GM19467 (cell line): ENCODE results near the gene MS4A10.
A peak's percentile ranks its signal among the peaks of the same experiment; 100 is the strongest.
"Not testable (repeated sequence)": the region's sequence is repeated elsewhere in the genome, so short reads cannot be mapped to it uniquely, and the experiment has no call there.

ENCODE experiments used
- ATAC-seq: cut with Tn5 transposase; IDR thresholded peaks from one replicate; pipeline ENCODE4 v1.9.1; 2021; ENCODE audit warnings: mild to moderate bottlenecking, moderate library complexity; ENCODE audit not compliant: unreplicated experiment

The MS4A10 gene

DNA sequence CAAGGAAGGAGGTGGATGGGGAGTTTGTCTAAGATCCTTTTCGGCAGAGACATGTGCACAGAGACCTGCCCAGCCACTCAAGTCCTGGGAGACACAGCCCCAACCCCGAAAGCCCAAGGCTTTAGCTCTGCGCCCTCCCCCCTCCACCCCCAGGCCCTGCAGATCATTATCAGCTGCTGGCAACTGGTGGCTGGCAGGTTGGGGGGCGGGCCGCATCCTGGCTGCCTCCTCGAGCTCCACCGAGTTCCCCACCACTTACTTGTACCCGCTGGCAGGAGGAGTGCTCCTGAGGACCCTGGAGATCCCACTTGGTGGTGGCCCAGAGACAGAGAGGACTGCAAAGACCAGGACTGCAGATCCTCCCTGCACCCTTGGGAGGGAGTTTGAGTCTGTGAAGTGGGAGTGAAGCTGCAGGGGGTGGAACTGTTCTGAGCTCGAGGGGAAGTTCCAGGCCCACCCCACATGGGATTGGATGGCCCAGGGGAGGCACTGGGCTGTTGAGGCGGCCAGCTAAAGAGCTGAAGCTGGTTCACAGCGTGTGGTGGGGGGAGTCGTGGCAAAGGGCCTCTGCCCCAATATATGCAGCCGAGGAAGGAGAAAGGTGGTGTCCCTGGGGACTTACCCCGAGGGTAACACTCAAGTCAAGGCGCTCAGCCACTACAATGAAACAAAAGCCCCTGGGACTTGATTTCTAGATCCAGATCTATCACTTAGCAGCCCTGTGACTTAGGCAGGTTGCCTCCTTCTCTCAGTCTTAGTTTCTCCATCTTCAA lies 36.9 kb downstream of the MS4A10 start:
- ATAC-seq = no peak

DNA sequence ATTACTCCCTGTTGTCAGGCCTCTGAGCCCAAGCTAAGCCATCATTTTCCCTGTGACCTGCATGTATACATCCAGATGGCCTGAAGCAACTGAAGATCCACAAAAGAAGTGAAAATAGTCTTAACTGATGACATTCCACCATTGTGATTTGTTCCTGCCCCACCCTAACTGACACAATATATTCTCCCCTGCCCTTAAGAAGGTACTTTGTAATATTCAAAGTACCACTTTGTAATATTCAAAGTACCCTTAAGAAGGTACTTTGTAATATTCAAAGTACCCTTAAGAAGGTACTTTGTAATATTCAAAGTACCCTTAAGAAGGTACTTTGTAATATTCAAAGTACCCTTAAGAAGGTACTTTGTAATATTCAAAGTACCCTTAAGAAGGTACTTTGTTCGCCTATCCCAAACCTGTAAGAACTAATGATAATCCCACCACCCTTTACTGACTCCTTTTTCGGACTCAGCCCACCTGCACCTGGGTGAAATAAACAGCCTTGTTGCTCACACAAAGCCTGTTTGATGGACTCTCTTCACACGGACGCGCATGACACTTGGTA lies 38.7 kb downstream of the MS4A10 start:
- not testable (repeated sequence) for ATAC-seq

DNA sequence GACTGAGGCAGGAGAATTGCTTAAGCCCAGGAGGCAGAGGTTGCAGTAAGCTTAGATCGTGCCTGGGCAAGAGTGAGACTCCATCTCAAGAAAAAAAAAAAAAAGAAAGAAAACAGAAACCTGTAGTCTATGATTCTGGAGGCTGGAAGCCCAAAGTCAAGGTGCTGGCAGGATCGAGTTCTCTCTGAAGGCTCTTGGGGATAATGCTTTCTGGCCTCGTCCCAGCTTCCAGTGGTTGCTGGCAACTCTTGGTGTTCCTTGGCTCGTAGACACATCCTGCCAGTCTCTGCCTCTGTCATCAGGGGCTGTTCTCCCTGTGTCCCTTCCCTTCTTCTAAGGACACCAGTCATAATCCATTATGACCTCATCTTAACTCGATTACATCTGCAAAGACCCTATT lies 40.0 kb downstream of the MS4A10 start:
- no peak for ATAC-seq

DNA sequence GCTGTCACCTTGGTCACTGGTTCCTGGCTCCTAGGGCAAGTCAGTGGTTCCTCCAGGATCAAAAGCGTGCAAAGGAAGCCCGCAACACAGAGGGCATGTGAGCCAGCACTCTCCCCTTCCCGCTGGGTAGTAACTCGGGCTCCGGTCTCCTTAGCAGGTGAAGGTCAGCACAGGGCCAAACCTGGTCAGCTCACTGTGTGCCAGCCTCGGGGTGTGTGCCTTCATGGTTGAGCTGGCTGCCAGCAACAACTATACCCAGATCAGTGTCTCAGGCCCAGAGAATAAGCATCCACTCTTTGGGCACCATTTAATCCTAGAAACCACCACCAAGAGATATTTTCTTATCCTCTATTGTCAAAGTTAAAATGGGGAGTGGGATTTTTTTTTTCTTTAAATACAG lies 40.7 kb downstream of the MS4A10 start:
- no peak for ATAC-seq

DNA sequence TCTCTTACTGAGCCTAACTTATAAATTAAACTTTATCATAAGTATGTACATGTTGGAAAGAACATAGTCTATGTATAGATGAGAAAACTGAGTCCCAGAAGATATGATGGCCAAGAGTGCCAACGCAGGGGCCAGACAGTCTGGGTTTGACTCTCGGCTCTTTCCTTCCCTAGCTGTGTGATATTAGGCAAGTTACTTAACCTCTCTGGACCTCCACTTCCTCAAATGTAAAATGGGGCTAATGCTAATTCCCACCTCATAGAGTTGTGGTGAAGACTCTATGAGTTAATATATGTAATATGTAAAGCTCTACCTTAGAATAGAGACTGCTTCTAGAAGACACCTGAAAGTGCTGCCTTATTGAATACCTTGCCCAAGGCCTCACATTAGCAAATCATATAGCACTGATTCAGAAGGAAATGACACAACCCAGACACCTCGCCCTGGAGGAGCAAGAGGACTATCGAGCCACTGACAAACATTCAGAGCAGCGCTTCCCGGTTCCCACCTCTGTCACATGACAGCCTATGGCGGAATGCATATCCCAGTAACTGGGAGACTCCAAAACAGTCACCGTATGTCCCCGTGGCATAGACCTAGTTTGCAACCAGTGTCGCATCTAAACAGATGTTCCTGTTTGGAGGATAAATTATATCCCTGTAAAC lies 45.5 kb downstream of the MS4A10 start:
- no peak for ATAC-seq

DNA sequence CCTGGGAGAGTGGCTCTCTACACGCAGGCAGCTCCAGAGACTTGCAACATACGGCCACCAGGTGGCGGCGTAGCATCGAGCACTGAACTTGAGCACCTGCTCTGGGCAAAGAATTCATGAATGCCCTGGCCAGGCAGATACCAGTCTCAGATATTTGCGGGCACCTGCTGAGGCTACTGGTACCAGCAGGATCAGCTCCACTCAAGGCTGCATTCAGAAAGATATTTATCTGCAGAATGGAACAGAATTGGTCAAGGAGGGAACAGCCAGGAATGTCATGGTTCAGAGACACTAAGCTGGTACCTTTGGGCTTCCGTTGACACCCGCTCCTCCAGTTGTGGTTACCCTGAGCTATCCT lies 46.0 kb downstream of the MS4A10 start:
- ATAC-seq = peak; percentile 69

DNA sequence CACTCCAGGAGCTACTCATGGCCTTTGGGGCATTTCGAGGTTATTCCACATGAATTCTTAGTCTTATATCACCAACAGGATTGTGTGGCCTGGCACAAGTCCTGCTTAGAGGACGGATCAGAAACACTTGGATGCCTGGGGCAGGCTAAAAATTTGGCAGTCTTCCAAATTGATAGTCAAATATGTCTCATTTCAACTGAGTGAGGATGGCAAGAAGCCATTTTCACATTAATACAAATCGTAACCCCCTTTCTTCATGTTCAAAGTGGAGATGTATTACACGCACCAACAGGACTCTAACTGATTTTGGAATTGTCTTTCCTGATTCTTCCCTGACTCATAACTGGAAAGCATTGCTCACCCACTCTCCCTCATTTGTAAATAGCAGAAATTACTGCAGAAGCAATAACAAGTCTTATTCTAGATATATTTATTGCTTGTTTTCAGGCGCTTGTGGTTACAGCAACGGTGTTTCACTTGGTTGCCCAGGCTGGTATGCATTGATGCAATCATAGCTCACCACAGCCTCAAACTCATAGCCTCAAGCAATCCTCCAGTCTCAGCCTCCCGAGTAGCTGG lies 46.5 kb downstream of the MS4A10 start:
- ATAC-seq = no peak

DNA sequence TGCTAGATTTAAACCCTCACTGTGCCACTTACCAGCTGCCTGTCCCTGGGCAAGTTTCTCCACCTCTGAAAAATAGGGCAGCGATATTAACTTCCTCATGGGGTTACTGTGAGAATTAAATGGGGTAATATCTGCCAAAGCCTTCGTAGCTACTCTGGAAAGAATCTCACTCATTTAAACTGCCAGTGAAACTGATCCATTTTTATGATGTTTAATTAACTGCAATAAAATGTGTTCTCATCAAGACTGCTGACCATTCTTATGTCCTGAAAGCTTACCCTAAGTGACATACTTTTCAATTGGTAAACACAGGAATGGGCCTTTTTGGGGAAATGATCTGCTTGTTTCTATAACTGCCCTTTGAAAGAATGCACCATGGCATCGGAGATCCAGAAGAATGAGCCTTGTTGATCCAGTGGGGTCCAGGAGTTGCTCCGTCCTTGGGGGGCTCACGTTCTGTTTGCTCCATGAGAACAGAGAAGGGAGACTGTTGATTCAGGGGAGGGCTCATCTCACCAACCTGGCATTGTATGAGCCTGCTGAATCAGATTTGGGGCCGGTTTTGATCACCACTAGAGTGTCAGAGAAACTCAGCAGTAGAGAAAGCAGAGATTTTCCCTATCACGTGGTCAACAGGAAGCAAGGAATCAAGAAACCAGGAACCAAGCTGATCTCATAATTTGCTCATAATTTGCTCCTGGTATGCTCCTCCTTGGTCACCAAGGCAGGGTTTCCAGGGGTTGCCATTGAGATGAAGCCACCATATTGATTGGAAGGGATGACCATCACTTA lies 49.8 kb downstream of the MS4A10 start:
- no peak for ATAC-seq

DNA sequence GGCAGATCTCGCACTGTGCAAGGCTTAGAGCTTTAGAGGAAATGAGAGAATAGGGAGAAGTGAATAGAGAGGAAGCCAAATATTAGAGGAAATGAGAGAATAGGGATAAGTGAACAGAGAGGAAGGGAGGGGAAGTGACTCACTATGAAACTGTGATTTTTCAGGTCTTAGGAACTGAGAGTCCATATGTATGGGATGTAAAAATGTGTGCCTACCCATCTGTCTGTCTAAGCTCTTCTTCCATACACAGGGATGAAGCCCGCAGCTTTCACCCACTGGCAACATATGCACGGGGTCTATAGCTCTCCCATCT lies 50.4 kb downstream of the MS4A10 start:
- ATAC-seq = no peak

DNA sequence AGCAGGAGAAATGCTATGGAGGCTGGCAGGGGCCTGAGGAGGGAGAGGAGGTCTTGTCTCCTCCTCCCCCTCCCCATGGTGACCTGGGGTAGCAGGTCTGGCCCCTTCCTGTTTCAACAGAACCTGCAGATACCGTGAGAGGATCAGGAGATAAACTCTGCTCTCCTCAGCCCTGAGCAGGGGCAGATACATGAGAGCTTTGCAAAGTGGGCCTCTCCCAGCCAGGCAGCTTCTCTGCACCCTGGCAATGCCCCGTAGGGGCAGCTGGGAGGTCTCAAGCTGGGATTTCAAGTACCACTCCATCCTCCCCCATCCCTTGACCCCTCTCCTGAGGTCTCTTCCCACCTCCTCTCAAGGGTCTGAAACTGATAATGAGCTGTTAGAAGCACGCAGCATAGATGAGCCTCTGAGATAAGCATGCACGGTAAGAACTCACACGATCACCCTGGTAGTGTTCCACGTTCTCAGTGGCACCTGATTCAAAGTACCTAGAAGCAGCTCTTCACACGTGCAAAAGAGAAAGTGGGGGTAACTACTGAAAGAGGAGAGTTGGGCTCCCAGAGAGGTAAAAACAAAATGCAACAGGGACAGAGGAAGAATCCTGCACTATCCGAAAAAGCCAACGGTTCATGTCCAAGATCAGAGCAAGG lies 51.9 kb downstream of the MS4A10 start:
- ATAC-seq = no peak

DNA sequence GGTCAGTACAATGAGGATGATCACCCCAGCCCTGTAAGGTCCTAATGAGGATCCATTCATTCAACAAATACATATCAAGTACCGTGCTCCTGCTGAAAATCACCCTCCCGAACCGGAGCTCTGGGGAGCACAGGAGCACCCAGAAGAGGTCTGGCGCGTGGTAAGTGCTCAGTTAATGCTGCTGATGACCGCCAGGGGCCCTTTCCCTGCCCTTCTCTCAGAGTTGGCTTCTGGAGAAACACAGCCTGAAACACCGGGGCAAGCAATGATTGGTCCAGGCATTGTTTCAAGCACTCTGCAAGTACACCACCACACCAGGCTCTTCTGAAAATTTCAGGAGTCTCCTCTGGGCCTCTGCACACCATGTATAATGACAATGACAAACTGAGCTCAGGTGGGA lies 53.0 kb downstream of the MS4A10 start:
- no peak for ATAC-seq

DNA sequence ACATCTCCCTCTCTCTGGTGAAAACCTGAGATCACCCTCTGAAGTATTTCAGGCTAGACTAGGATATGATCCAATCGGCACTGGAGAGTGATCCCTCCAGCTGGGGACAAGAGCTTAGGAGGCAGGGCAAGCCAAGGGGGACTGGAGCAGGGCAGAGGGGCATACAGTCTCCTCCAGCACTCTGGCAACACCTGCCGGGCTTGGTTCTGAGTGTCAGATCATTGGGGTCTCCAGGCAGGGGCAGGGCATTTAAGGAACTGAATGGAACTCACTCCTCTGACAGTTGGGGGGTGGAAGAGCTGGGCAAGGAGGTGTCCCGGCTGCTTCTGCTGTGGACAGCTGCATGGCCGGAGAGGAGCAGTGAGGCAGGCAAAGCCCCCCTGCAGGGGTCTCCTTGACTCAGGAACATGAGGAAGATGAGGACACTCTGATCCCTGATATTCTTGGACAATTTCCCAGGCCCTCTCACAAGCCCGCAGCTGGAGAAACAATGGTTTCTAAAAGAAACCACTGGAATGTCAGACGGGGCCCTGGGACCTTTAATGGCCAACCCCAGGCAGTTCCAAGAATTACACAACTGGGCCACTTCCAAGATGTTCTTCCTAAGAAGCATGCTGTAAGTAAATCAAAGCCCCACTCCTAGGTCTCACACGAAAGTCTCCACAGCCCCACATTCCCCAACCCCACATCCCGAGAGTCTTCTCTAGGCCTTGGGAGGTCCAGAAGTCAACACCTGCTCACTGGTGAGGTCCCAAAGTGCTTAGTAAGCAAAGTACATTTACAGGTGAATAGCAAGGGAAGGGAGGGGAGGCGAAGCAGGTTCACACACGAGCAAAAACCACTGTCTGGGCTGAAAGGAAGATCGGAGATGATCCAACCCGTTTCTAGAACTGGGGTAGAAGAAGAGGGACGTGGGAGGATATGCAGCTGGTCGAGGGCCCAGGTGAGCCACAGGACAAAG lies 55.6 kb downstream of the MS4A10 start:
- ATAC-seq = no peak

DNA sequence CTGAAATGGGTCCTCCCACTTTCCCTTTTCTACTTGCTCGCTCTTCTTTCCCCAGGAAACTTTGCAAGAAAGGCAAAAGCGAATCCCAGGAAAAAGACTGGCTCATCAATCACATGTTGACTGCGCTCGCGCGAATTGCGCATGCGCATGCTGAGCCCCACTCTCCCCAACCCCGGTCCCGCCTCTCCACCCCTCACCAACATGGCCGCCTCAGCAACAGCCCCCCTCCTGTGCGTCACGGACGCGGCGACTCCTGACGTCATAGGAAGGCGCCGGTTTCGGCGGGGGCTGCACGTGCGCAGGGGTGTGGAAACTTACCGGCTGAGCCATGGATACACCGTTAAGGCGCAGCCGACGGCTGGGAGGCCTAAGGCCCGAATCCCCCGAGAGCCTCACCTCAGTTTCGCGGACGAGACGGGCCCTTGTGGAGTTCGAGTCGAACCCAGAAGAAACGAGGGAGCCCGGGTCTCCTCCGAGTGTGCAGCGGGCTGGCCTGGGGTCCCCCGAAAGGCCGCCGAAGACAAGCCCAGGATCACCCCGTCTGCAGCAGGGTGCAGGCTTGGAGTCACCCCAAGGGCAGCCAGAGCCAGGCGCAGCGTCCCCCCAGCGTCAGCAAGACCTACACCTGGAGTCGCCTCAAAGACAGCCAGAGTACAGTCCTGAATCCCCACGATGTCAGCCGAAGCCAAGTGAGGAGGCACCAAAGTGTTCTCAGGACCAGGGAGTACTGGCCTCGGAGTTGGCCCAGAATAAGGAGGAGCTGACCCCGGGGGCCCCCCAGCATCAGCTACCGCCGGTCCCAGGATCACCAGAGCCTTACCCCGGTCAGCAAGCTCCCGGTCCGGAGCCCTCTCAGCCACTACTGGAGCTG lies 56.9 kb downstream of the MS4A10 start, which contains the start of gene CCDC86:
Gene CCDC86, plus strand, starts transcription at position 317 of the 871 bp plus-strand sequence. Its CDS starts 12 bp downstream, at position 329.
- peak; percentile 61 for ATAC-seq

DNA sequence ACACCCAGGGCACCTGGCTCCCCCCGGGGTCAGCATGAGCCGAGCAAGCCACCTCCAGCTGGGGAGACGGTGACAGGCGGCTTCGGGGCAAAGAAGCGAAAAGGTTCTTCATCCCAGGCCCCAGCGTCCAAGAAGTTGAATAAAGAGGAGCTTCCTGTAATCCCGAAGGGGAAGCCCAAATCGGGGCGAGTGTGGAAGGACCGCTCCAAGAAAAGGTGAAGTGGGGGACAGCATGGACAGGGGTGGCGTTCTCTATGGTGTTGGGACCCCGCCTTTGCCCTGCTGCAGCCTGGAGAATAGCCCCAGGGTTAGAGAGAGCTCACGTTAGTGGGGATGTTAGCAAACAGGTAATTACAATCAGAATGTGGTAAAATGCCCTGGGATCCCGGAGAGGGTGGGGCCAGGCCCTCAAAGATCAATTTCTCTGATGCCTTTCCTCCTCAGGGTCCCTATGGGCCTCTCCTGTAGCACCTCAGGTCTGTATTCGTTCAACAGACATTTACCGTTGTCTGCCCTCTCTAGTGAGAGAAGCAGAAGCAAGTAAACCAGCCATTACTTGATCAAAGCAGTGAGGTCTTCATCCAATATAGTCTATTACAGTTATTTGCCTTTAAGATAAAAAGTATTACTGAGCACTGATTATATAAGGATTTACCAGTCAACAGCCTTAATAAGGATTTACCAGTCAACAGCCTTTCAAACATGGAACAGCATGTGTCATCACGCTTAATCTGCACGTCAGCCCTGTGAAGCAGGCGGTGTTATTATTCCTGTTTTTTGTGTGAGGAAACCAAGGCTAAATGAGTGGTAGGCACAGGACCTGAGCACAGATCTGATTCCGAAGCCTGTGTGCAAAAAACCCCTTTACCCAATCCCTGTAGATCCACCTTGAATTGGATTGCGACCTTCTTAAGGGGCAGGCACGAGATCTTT lies 57.8 kb downstream of the MS4A10 start:
- no peak for ATAC-seq

DNA sequence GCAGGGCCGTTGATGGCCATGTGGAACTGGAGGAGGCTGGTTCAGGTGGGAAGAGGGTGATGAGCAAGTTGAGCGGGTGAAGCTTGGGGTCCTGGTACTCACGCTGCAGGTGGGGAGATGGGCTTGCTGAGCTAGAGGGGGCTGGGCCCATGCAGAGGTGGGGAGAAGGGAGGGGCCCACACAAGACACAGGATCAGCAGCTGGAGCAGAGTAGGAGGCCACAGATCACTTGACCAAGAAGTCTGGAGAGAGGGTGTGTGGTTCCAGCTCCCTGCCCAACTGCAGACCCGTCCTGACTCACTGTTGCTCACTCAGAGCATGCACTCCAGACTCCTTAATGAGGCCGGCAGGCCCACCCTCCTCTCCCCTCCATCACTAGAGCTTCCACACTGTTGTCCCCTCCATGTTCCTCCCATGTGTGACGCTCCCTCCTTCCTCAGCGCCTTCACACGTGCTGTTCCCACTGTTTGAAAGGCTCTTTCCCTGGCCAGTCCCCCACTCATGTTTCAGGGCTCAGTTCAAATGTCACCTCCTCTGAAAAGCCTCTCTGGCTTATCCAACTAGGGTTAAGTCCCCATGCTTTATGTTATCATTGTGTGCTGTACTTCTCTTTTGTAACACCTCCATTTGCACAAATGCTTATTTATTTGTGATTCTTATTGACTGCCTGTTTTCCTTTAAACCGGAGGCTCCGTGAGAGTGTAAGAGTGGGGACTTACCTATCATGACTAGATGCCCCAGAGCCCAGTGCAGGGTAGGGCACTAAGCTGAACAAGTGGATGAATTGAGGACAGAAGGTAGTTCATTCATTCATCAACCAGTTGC lies 59.1 kb downstream of the MS4A10 start:
- ATAC-seq = no peak

DNA sequence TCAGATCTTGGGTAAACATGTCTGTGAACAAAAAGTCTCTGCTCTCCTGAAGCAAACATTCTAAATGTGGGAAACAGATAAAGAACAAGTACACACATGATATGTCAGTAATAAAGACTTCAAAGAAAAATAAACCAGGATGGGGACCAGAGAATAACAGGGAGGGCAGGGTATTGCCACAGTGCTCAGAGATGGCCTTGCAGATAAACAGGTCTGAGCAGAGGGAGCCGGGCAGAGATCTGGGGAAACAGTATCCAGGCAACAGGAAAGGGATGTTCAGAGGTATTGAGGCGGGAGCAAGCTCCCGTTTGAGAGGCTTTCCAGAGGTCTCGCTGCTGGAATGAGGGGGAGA lies 59.7 kb downstream of the MS4A10 start:
- no peak for ATAC-seq

DNA sequence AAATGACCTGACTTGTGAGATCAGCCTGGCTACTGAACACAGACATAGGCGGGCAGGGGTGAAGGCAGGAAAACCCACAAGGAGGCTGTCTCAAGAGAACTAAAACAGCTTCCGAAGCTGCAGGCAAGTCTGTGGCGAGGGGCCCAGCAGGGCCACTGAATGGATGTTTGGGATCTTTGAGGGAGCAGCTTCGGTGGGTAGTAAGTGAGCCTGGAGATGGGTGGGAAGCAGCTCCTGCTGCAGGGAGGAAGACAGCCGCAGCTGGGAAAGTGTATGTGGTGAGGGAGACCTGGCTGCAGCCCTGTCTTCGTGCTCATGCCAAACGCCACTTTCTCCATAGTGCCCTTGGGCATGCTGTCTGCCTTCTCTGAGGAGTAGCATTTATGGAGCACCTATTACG lies 60.2 kb downstream of the MS4A10 start:
- no peak for ATAC-seq
